Upper lobe of right lung (tissue), 1 donor: ENCODE measurements around the gene ASTN2. TPM values are rescaled to one million over a fixed set of nuclear protein-coding genes. Genes with fewer than 3 reads are reported as not detected.

ENCODE experiments used
- ATAC-seq: fragments of 200-7000 bp; cut with Tn5 transposase; one replicate; pipeline ENCODE4 v1.9.1; 2020; ENCODE audit warnings: mild to moderate bottlenecking, moderate library complexity
- DNase-seq: peaks from one replicate; pipeline ENCODE4 v3.0.0-alpha.2; 2020
- H3K27ac ChIP-seq: fragments of 200-600 bp; one replicate; pipeline ENCODE4 v1.8.0; 2022
- H3K27me3 ChIP-seq: fragments of 200-600 bp; one replicate; pipeline ENCODE4 v1.8.0; 2022; ENCODE audit warnings: mild to moderate bottlenecking
- H3K36me3 ChIP-seq: fragments of 200-600 bp; one replicate; pipeline ENCODE4 v1.8.0; 2022
- H3K4me1 ChIP-seq: fragments of 200-600 bp; one replicate; pipeline ENCODE4 v1.8.0; 2022
- H3K4me3 ChIP-seq: fragments of 200-600 bp; one replicate; pipeline ENCODE4 v1.8.0; 2022; ENCODE audit warnings: mild to moderate bottlenecking
- H3K9me3 ChIP-seq: fragments of 200-600 bp; one replicate; pipeline ENCODE4 v1.8.0; 2022
- intact Hi-C: fragments of 100-400 bp; cut with DNase I; formaldehyde crosslinking; loops from one replicate; pipeline ENCODE4 v1.11.0; 2022
- total RNA-seq: library from RNA; stranded (reverse); fragmentation: NEBNext Ultra II Directional; extraction: Animal tissue kit (Norgen Biotek cat#: 25700); gene quantifications from one replicate; pipeline ENCODE4 v1.2.1, GENCODE V29; 2021
- TF ChIP-seq, protein P1 (sequence below): fragments of 200-600 bp; IDR thresholded peaks from one replicate; pipeline ENCODE4 v1.8.0; 2022; ENCODE audit warnings: antibody characterized with exemption
- donor health status: DM: no; HTN: yes; CAD: no; lungs with severe emphysema.

Gene ASTN2
- total RNA-seq, 1 donor from 2014 or later: 3.8 TPM

DNA sequence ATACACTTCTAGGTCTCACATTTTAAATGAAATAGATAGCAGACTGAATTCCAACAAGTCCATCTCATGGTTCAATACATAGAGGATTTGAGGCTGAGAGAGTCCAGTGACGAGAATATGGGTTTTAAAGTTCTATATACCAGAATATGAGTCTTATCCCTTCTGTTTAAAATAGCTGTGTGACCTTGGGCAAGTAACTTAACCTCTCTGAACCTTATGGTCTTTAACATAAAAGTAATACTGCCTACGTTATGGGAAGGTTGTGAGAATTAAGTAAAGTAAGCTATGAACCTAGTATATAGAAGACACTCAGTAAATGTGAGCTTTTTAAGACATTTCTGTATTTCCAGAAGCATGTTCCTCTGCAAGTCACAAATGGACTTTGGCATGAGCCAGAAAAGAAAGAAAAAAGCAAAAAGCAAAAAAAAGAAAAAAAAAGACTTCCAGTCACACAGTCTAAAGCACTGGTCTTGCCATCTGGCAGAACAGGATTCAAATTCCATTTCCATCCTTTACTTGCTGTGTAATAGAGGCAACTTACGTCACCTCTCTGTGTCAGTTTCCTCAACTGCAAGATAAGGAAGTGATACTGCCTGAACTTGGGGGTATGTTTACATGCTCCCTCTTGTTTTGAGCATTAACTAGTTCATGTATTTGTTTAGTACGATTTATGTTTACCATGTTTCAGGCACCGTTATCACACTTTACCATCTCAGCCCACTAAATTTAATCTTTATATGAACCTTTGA lies 479.5 kb downstream of the ASTN2 start:
- ATAC-seq (no peak), DNase-seq (no peak)
- Histone ChIP-seq H3K9me3 (no peaks in the 10 kb centered on the region), H3K4me1 (no peaks in the 10 kb centered on the region), H3K36me3 (no peaks in the 10 kb centered on the region), H3K4me3 (no peak overlapping the region), H3K27me3 (no peaks in the 10 kb centered on the region), H3K27ac (no peak overlapping the region)
- intact Hi-C loops: no loop called here
- TF ChIP-seq, protein P1, sequence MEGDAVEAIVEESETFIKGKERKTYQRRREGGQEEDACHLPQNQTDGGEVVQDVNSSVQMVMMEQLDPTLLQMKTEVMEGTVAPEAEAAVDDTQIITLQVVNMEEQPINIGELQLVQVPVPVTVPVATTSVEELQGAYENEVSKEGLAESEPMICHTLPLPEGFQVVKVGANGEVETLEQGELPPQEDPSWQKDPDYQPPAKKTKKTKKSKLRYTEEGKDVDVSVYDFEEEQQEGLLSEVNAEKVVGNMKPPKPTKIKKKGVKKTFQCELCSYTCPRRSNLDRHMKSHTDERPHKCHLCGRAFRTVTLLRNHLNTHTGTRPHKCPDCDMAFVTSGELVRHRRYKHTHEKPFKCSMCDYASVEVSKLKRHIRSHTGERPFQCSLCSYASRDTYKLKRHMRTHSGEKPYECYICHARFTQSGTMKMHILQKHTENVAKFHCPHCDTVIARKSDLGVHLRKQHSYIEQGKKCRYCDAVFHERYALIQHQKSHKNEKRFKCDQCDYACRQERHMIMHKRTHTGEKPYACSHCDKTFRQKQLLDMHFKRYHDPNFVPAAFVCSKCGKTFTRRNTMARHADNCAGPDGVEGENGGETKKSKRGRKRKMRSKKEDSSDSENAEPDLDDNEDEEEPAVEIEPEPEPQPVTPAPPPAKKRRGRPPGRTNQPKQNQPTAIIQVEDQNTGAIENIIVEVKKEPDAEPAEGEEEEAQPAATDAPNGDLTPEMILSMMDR: no peak

DNA sequence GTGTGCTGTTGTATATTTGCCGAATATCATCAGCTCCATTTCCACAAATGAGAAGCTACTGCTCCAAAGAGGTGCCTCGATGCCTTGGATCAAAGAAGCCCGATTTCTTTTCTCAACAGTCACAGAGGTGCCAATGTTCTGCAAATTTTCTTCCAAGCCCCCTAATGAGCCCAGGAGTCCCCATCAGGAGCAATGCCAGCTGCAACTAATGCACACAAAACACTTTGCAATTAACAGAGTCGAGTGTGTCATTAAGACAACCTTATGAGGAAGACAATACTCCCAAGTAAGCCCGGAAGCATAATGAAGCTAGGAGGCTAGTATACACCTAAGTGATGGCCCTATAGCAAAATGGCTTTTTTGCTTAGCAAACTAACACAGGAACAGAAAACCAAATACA lies 480.7 kb downstream of the ASTN2 start:
- ATAC-seq (no peak), DNase-seq (no peak)
- intact Hi-C loops: no loop called here
- TF ChIP-seq, protein P1: no peak
- H3K4me1 ChIP-seq: no peaks in the 10 kb centered on the region
- H3K27me3 ChIP-seq: no peaks in the 10 kb centered on the region
- H3K27ac ChIP-seq: no peak overlapping the region
- no peaks in the 10 kb centered on the region for H3K36me3 ChIP-seq
- no peak overlapping the region for H3K4me3 ChIP-seq
- no peaks in the 10 kb centered on the region for H3K9me3 ChIP-seq

DNA sequence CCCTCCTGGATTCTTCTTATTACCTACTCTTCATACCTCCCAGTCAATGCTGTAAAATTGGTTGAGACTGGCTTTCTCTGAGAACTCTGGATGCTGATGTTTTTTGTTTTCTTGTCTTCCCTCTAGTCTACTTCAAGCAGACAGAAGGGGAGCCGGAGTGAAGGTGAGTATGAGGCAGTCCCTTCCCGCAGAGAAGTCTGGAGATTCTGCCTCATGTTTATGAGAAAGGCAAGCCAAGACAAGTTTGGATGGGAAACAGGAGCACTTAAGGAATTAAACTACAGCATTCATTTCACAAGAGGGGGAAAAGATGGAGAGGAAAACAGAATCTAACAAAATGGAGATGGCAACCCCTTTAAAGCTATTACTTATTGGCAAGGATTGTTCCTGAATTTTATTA lies 481.6 kb downstream of the ASTN2 start:
- ATAC-seq (no peak), DNase-seq (no peak)
- TF ChIP-seq, protein P1: no peak
- H3K27me3 ChIP-seq: no peaks in the 10 kb centered on the region
- H3K4me3 ChIP-seq: no peak overlapping the region
- no peaks in the 10 kb centered on the region for H3K36me3 ChIP-seq
- no peaks in the 10 kb centered on the region for H3K4me1 ChIP-seq
- H3K9me3 ChIP-seq: no peaks in the 10 kb centered on the region
- intact Hi-C loops: no loop called here
- H3K27ac ChIP-seq: no peak overlapping the region

DNA sequence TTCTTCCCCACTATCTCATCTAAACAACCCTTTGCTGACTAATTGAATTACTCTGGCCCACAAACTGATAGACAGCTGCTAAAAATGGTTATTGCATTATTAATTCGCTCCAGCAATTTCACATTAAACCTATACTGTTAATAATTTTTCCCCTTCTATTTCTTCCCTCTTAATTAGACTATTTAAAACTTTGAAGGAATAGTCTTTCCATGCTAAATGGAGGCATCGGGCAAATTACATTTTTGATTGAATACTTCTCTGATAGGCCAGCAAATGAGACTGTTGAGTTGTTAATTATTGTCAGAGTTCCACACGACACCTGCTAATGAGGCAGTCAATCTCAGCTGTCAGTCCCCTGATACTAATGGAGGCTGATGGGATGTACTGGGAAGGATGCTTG lies 485.2 kb downstream of the ASTN2 start:
- no peaks in the 10 kb centered on the region for H3K4me1 ChIP-seq
- no peak overlapping the region for H3K27ac ChIP-seq
- ATAC-seq: no peak
- DNase-seq: no peak
- H3K27me3 ChIP-seq: no peaks in the 10 kb centered on the region
- TF ChIP-seq, protein P1: no peak
- H3K4me3 ChIP-seq: no peak overlapping the region
- no peaks in the 10 kb centered on the region for H3K36me3 ChIP-seq
- intact Hi-C loops: no loop called here
- H3K9me3 ChIP-seq: no peaks in the 10 kb centered on the region

DNA sequence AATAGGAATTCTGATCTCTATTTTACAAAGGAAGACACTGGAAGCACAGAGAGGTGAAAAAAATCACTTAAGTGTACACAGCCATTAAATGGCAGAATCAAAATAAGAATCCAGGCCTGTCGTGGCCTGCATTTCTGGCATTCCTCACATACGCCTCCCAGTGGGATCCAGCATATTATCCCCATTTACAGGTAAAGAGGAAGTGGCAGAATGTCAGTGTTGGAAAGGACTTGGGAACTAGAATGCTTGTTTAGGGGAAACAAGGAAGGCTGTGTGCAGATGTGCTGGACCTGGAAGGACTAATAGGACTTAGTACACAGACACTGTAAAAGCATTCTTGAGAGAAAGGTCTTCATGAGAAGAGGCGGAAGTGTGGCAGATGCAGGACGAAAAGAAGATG lies 486.0 kb downstream of the ASTN2 start:
- TF ChIP-seq, protein P1: no peak
- H3K4me1 ChIP-seq: no peaks in the 10 kb centered on the region

More for the DNA sequence above, 486.0 kb downstream of the ASTN2 start:
- no peaks in the 10 kb centered on the region for H3K36me3 ChIP-seq
- H3K27me3 ChIP-seq: no peaks in the 10 kb centered on the region
- no peak overlapping the region for H3K27ac ChIP-seq
- no peak overlapping the region for H3K4me3 ChIP-seq
- intact Hi-C loops: no loop called here
- no peak for ATAC-seq
- DNase-seq: no peak
- no peaks in the 10 kb centered on the region for H3K9me3 ChIP-seq
